OCI-LY7 (cell line): ENCODE measurements around the gene LPP. TPM values are rescaled to one million over a fixed set of nuclear protein-coding genes. Genes with fewer than 3 reads are reported as not detected.

ENCODE experiments used
- BruUV-seq: library from RNA; stranded (reverse); fragments of 400-500 nt; replicated peaks from 2 replicates; lab custom pipeline; 2021; lab: Mats Ljungman, UMichigan
- CTCF ChIA-PET: fragments of 300-600 bp; sonication (Branson Sonifier 250); formaldehyde crosslinking; loops from one replicate; lab custom pipeline; 2022; ENCODE audit warnings: antibody characterized with exemption; ENCODE audit not compliant: unreplicated experiment; lab: Charles Lee
- POLR2A ChIA-PET: fragments of 300-600 bp; sonication (Branson Sonifier 250); formaldehyde crosslinking; loops from one replicate; lab custom pipeline; 2022; ENCODE audit warnings: antibody characterized with exemption; lab: Charles Lee
- DNase-seq: peaks from one replicate; pipeline ENCODE4 v3.0.0-alpha.2; 2015; ENCODE audit warnings: low spot score
- H2AFZ ChIP-seq: fragments of 200-600 bp; sonication (generic), shearing (Covaris generic); 2 replicates; pipeline ENCODE4 v1.6.1; 2014; ENCODE audit warnings: mild to moderate bottlenecking, antibody characterized with exemption, low read length, moderate library complexity
- H3K27ac ChIP-seq: fragments of 200-600 bp; sonication (generic); 2 replicates; pipeline ENCODE4 v1.5.1; 2014; ENCODE audit warnings: mixed run types, low read depth, mild to moderate bottlenecking, moderate library complexity, low read length, inconsistent platforms; ENCODE audit not compliant: poor library complexity, severe bottlenecking
- H3K36me3 ChIP-seq: fragments of 200-600 bp; sonication (generic); 2 replicates; pipeline ENCODE4 v1.6.1; 2014; ENCODE audit warnings: mild to moderate bottlenecking, antibody characterized with exemption, low read length, moderate library complexity, mixed read lengths; ENCODE audit not compliant: insufficient read depth
- H3K4me1 ChIP-seq: fragments of 200-600 bp; sonication (generic); 2 replicates; pipeline ENCODE4 v1.5.1; 2014; ENCODE audit warnings: mild to moderate bottlenecking, low read length; ENCODE audit not compliant: insufficient read depth, poor library complexity, severe bottlenecking
- H3K4me2 ChIP-seq: fragments of 200-600 bp; sonication (generic); 2 replicates; pipeline ENCODE4 v1.6.1; 2014; ENCODE audit warnings: mild to moderate bottlenecking, low read length
- H3K4me3 ChIP-seq: fragments of 200-600 bp; sonication (generic); 2 replicates; pipeline ENCODE4 v1.5.1; 2014; ENCODE audit warnings: mild to moderate bottlenecking, low read depth, low read length; ENCODE audit not compliant: poor library complexity, severe bottlenecking
- H3K79me2 ChIP-seq: fragments of 200-600 bp; sonication (generic); 2 replicates; pipeline ENCODE4 v1.6.1; 2016; ENCODE audit warnings: low read depth, mild to moderate bottlenecking, low read length, moderate library complexity, mixed read lengths; ENCODE audit not compliant: insufficient read depth
- H3K9me2 ChIP-seq: fragments of 200-600 bp; sonication (generic); 2 replicates; pipeline ENCODE4 v1.6.1; 2016; ENCODE audit warnings: mild to moderate bottlenecking, low read length, mixed read lengths; ENCODE audit not compliant: insufficient read depth
- H3K9me3 ChIP-seq: fragments of 200-600 bp; sonication (generic); 2 replicates; pipeline ENCODE4 v1.6.1; 2014; ENCODE audit warnings: mild to moderate bottlenecking, mixed run types, low read length, mixed read lengths
- H4K20me1 ChIP-seq: fragments of 200-600 bp; sonication (generic); 2 replicates; pipeline ENCODE4 v1.6.1; 2014; ENCODE audit warnings: mild to moderate bottlenecking, antibody characterized with exemption, low read length, moderate library complexity, mixed read lengths; ENCODE audit not compliant: insufficient read depth
- EZH2phosphoT487 ChIP-seq: fragments of 200-600 bp; sonication (generic); IDR thresholded peaks from 2 replicates; pipeline ENCODE4 v1.6.1; 2018; ENCODE audit warnings: low read depth, borderline replicate concordance, mild to moderate bottlenecking, mixed run types, antibody characterized with exemption, low read length, moderate library complexity, mixed read lengths
- intact Hi-C: fragments of 100-400 bp; cut with micrococcal nuclease; formaldehyde crosslinking; loops from one replicate; pipeline ENCODE4 v1.10.0; 2022; ENCODE audit not compliant: unreplicated experiment
- total RNA-seq, 2 experiments: library from RNA; depleted of rRNA in 1 of 2; stranded (reverse); fragments of >200 nt in 1 of 2; shearing (Covaris generic) in 1 of 2; gene quantifications; 2 replicates each; pipeline ENCODE4 v1.2.3, GENCODE V29; 2014 to 2022
- TF ChIP-seq, protein P1 (sequence below): fragments of 200-600 bp; sonication (generic); conservative IDR thresholded peaks from 2 replicates; pipeline ENCODE4 v1.5.1; 2014; ENCODE audit warnings: mild to moderate bottlenecking, antibody characterized with exemption, low read length, moderate library complexity, mixed read lengths

LPP gene
- total RNA-seq, 2 experiments from 2014 or later = 10.9 to 119 TPM

DNA sequence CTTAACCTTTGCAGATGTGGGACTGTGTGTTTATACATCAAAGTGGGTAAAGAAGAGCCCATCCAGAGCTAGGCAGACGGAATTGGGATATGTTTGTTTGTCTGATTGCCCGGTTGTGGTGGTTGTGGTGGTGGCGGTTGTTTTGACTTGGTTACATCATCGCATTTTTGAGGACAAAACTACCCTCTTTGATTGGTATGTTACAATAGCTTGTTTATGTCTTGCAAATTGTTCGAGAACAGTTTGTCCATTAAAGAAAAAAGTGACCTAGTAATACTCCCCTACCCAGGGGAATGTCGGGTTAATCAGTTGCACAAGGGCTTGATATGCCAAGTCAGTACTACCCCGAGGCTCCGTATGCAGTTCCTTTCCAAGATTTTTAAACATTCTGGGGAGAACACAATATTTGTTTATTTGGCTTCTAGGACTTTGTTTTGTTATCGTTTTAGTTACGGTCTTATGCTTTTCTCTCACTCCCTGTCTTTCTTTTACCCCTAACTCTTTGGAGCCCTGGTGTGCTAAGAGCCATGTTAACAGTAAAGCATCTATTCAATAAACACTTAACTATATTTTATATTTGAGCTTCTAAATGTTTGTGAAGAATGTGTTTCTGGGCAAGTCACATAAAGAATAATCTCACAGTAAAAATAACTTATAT, 315.4 kb downstream of the LPP start:
- H3K4me1 ChIP-seq = no peaks in the 10 kb centered on the region
- H2AFZ ChIP-seq = no peak overlapping the region
- TF ChIP-seq EZH2phosphoT487 = no peak
- TF ChIP-seq, protein P1, sequence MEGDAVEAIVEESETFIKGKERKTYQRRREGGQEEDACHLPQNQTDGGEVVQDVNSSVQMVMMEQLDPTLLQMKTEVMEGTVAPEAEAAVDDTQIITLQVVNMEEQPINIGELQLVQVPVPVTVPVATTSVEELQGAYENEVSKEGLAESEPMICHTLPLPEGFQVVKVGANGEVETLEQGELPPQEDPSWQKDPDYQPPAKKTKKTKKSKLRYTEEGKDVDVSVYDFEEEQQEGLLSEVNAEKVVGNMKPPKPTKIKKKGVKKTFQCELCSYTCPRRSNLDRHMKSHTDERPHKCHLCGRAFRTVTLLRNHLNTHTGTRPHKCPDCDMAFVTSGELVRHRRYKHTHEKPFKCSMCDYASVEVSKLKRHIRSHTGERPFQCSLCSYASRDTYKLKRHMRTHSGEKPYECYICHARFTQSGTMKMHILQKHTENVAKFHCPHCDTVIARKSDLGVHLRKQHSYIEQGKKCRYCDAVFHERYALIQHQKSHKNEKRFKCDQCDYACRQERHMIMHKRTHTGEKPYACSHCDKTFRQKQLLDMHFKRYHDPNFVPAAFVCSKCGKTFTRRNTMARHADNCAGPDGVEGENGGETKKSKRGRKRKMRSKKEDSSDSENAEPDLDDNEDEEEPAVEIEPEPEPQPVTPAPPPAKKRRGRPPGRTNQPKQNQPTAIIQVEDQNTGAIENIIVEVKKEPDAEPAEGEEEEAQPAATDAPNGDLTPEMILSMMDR = no peak
- no peaks in the 10 kb centered on the region for H4K20me1 ChIP-seq
- H3K4me3 ChIP-seq = no peak overlapping the region
- H3K9me2 ChIP-seq = no peaks in the 10 kb centered on the region
- H3K36me3 ChIP-seq = no peaks in the 10 kb centered on the region
- no TSS peak for BruUV-seq
- CTCF ChIA-PET = no interaction called here
- no peaks in the 10 kb centered on the region for H3K9me3 ChIP-seq
- H3K27ac ChIP-seq = no peak overlapping the region
- no peak for DNase-seq
- intact Hi-C loops = no loop called here
- no peak overlapping the region for H3K4me2 ChIP-seq
- POLR2A ChIA-PET = interaction anchor here (0.7 to 0.9 kb wide), 3 partner anchors 11 to 727 kb away, joined by 3 to 4 read pairs (median 4); no protein-coding TSS in a partner anchor
- no peaks in the 10 kb centered on the region for H3K79me2 ChIP-seq

DNA sequence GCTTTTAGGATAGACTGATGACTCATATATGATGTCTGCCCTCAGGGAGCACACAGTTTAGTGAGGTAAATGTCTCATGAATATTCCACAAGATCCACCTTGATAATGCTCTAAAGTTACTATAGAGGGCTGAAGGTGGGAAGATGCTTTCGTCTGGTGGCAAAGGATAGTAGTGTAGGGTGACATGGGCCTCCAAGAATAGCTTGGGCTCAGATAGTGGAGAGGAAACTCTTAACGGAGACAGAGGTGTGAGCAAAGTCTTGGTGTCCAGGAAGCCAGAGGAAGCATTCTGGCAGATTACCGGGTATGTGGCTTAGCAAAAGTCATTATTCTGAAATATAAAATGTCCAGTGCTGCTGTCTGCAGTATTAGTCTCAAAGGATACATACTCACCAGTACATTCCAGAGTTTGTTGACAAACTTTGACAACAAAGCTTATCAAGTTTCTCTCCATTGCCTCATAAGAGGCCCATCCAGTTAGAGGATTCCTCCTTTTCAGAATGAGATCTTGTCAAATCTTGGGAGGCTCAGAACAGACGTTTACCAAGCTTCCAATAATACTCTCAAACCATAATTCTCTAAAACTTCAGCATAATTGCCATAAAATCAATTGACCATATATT, 316.7 kb downstream of the LPP start:
- Histone ChIP-seq H3K9me3 (no peaks in the 10 kb centered on the region), H3K4me1 (no peaks in the 10 kb centered on the region), H3K36me3 (no peaks in the 10 kb centered on the region), H3K4me2 (no peak overlapping the region), H3K9me2 (no peaks in the 10 kb centered on the region), H4K20me1 (no peaks in the 10 kb centered on the region), H3K27ac (no peak overlapping the region), H3K79me2 (no peaks in the 10 kb centered on the region), H3K4me3 (no peak overlapping the region), H2AFZ (no peak overlapping the region)
- DNase-seq = no peak
- no TSS peak for BruUV-seq
- TF ChIP-seq EZH2phosphoT487 = no peak
- TF ChIP-seq, protein P1 = no peak
- intact Hi-C loops = no loop called here
- ChIA-PET POLR2A (interaction anchor here (0.6 to 1.7 kb wide), 8 partner anchors 9 to 1356 kb away, joined by 3 to 8 read pairs (median 4); no protein-coding TSS in a partner anchor), CTCF (no interaction called here)

DNA sequence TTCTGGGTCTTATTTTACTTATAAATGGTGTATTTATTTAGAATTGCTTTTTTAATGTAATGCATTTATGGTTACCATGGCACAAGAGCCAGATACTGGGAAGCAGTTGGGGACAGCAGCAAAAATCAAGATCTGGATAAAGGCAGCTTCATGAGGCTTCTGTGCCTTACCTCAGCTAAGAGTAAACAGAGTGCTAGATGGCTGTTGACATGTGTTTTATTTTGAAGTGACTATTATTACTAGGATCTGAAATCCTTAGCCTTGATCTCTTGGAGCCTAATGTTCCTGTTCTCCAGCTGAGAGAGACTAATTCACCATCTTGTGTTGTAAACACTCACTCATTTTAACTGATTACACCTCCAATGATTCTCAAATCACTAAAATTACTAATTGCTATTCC, 317.8 kb downstream of the LPP start:
- Histone ChIP-seq H3K4me3 (no peak overlapping the region), H4K20me1 (no peaks in the 10 kb centered on the region), H3K4me2 (no peak overlapping the region), H3K79me2 (no peaks in the 10 kb centered on the region), H3K9me2 (no peaks in the 10 kb centered on the region), H3K27ac (no peak overlapping the region), H3K4me1 (no peaks in the 10 kb centered on the region), H3K36me3 (no peaks in the 10 kb centered on the region), H3K9me3 (no peaks in the 10 kb centered on the region), H2AFZ (no peak overlapping the region)
- no TSS peak for BruUV-seq
- CTCF ChIA-PET = no interaction called here
- intact Hi-C loops = no loop called here
- POLR2A ChIA-PET = interaction anchor here (0.5 to 1.7 kb wide), 9 partner anchors 8 to 335 kb away, joined by 3 to 8 read pairs (median 4); no protein-coding TSS in a partner anchor
- no peak for TF ChIP-seq EZH2phosphoT487
- TF ChIP-seq, protein P1 = no peak
- no peak for DNase-seq
